NCI-H2107 treated with DMSO at 0.1 percent for 48 hours (cell line): Measurements from ENCODE around the gene PPOX.

ENCODE experiments used
- DNase-seq: peaks from one replicate; lab custom pipeline; 2025; ENCODE audit not compliant: unreplicated experiment; lab: John Stamatoyannopoulos, UW

PPOX gene

DNA sequence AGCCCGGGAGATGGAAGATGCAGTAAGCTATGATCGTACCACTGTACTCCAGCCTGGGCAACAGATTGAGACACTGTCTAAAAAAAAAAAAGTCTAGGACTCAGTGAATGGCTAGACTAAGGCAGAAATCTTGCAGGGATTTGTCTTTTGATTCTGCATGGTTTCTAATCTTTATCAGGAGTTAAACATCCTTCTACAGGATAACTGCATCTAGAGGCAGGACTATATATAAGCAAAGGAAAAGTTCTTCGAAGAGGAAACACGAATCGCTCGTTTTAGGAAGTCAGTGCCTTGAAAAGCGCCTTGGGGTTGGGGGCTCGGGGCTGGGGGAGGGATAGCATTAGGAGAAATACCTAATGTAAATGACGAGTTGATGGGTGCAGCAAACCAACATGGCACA is 13.1 kb upstream of the PPOX start:
- no peak for DNase-seq

DNA sequence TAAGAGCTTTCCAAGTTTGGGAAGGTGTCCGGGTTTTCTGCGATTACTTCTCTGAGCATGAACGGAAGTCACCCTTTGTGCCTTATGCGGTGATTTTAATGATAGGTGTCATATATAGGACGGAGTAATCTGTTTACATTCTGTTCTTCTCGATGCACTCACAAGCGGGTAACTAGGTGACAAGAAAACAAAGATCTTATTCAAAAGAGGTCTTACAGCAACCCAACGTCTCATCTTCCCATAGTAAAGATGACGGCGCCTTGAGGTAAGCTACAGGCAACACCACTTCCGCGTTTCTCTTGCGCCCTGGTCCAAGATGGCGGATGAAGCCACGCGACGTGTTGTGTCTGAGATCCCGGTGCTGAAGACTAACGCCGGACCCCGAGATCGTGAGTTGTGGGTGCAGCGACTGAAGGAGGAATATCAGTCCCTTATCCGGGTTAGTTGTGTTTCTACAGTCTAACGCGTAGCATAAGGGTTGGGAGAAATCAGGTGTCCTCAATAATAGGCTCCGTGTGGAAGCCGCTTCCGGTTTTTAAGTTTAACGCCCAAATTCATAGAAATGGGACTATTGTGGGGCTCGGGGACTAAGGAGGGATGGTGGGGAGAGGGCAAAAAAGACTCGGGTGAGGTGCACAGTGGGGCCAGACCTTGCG is 12.4 kb upstream of the PPOX start, which contains the start of gene UFC1:
TSS of gene UFC1 (plus strand) at position 297 of the 656 bp plus-strand sequence. CDS start at position 317, 20 bp downstream.
- peak; percentile 90 for DNase-seq

DNA sequence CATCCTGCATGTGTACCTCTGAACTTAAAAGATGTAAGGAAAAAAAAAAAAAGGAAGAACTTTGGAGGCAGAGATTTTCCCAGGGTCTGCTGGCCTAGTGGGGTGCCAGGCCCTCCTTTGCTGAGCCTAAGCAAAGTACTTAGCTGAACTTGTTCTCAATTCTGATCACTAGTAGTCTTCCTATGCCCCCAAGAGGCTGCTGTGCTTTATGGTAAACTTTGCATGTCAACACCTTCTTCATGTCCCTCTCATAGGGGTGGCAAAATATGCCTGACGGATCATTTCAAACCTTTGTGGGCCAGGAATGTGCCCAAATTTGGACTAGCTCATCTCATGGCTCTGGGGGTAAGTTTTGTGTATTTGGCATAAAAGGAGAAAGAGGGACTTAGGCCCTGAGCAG is 8.4 kb upstream of the PPOX start:
- DNase-seq = no peak

DNA sequence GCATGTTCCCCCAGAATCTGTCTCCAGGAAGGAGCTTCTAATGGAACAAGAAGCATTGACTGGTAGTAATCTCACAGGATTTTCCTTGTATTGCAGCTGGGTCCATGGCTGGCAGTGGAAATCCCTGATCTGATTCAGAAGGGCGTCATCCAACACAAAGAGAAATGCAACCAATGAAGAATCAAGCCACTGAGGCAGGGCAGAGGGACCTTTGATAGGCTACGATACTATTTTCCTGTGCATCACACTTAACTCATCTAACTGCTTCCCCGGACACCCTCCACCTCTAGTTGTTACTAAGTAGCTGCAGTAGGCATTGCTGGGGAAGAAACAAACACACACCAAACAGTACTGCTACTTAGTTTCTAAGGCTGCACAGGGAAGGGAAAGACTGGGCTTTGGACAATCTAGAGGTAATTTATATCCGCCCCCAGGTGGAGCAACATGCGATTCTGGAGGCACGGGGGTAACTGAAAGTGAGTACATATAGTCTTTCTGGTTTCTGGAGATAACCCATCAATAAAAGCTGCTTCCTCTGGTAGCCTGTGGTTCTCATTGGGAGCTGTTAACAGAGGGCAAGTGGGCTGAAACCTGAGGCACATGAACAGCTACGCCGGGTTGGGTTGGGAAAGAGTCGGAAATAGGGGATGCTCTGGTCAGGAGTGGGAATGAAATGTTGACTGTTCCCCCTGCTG is 7.8 kb upstream of the PPOX start:
- DNase-seq = no peak

DNA sequence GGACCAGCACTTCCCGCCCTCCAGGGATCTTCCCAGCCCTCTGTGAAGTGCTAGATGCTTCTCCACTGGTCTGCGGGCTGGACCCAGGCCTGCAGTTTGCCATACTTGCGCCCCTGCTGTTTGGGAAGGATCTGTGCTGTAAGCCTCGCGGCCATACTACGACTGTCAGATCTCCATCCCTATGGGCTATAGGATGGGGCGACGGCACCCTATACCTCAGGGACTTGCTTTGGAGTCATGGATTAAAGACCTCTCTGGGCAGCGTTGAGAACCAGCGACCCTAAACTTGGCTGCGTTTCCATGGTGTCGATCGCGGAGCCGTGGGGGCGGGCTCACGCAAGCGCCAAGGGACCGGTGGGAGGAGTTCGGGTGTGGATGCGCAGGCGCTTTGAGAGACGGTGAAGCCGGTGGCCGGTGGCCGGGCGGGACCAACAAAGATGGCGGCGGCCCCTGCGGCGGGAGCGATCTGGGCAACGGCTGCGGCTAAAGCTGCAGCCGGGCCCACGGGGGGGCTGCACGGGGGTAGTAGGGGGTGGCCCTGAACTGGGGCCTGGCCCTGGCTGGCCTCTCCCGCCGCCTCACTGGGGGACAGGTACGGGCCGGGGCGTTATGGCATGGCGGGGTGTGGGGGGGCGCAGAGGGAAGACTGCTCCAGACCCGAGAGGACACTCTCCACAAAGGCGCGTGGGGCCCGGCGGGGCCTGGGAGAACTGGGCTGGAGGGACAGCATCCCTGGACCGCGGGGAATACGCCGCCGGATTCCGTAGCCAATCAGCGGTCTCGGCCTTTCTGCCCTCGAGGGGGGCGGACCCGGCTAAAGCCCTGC is 6.9 kb upstream of the PPOX start, which contains the start of gene USP21:
TSS of gene USP21 (plus strand) at position 414 of the 826 bp plus-strand sequence. CDS start 1,141 bp downstream, outside the sequence.
- peak; percentile 91 for DNase-seq

DNA sequence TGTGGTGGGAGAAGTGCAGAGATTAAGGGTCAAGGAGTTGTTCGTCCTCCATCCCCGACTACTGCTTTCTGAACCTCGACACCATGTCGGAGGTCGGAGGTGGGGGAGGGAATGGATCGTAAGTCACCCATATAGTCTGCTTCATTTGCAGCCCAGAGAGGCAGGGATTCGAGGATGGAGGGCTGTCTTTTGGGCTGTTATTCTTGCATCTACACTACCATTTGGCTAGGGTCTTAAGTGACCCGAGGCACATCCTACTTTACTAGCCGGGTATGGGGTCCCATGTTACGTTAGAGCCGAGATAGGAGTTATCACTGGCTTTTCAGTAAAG is 6.3 kb upstream of the PPOX start:
- DNase-seq = no peak

DNA sequence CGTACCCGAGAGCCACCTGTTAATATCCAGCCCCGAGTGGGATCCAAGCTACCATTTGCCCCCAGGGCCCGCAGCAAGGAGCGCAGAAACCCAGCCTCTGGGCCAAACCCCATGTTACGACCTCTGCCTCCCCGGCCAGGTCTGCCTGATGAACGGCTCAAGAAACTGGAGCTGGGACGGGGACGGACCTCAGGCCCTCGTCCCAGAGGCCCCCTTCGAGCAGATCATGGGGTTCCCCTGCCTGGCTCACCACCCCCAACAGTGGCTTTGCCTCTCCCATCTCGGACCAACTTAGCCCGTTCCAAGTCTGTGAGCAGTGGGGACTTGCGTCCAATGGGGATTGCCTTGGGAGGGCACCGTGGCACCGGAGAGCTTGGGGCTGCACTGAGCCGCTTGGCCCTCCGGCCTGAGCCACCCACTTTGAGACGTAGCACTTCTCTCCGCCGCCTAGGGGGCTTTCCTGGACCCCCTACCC is 5.5 kb upstream of the PPOX start:
- DNase-seq = no peak

DNA sequence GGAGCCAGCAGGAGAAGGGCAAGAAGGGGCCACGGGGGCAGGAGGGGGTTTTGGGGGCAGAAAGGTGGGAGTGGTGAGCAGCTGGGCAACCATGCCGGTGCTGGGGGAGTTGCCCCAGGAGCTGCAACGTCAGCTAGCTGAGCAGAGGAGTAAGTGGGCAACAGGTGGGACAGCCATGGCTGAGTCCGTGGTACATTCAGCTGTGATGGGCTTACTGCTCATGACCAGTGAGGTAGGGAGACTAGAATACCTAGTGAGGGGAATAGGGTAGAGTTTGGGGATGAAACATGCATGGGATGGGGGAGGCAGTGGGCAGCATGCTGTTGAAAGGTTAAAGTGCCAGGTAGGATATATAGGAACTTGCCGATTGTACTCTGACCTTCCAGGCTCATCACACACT is 4.6 kb upstream of the PPOX start:
- no peak for DNase-seq

DNA sequence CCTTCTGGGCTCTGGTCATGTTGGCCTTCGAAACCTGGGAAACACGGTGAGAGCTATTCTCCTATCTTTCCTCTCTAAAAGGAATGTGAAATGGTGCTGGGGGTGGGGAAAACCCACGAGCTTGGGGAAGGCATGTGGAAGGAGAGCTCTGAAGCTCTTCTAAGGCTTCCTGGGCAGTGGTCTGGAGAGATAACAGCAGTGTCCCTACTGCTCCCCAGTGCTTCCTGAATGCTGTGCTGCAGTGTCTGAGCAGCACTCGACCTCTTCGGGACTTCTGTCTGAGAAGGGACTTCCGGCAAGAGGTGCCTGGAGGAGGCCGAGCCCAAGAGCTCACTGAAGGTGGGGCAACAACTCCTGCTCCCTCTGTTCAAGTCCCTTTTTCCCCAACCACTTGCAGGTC is 4.2 kb upstream of the PPOX start:
- DNase-seq = no peak

DNA sequence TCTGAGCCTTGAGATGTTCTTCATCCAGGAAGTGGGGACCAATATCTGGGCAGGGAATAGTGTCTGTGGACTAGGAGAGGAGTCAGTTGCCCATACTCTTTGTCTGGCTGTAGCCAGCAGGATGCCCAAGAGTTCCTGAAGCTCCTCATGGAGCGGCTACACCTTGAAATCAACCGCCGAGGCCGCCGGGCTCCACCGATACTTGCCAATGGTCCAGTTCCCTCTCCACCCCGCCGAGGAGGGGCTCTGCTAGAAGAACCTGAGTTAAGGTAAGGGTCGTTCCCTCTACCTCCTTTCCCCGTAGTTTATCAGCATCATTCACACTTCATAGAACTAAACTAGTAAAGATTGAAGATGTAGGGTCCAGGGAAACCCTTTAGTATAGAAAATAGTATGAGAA is 3.4 kb upstream of the PPOX start:
- no peak for DNase-seq

DNA sequence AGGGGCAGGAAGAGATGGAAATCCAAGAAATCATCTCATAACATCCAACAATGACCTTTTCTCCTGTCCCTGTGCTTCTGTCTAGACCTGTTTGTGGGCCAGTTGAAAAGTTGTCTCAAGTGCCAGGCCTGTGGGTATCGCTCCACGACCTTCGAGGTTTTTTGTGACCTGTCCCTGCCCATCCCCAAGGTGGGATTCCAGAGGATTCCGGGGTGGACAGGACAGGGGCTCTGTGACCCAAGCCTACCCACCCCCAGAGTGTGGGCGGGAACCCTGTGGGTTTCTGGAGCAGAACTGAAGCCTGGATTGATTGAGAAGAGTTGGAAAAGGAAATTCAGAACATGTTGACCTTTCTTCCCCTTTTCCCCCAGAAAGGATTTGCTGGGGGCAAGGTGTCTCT is 2.4 kb upstream of the PPOX start:
- DNase-seq = no peak

DNA sequence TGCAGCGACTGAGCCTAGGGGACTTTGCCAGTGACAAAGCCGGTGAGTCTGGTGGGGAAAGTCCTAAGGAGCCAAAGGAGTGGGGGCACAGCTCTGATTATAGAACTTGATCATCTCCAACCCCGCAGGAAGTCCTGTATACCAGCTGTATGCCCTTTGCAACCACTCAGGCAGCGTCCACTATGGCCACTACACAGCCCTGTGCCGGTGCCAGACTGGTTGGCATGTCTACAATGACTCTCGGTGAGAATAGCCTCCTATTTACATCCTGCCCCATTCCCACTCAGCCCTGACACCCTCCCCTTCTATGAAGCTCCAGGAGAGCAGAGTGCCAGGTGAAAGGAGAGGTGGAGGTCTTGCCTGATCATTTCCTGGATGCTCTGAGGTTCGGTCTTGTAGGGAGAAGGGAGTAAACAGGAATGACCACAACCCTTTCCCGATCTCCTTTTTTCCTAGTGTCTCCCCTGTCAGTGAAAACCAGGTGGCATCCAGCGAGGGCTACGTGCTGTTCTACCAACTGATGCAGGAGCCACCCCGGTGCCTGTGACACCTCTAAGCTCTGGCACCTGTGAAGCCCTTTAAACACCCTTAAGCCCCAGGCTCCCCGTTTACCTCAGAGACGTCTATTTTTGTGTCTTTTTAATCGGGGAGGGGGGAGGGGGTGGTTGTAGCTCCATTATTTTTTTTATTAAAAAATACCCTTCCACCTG is 1.2 kb upstream of the PPOX start:
- DNase-seq = no peak

DNA sequence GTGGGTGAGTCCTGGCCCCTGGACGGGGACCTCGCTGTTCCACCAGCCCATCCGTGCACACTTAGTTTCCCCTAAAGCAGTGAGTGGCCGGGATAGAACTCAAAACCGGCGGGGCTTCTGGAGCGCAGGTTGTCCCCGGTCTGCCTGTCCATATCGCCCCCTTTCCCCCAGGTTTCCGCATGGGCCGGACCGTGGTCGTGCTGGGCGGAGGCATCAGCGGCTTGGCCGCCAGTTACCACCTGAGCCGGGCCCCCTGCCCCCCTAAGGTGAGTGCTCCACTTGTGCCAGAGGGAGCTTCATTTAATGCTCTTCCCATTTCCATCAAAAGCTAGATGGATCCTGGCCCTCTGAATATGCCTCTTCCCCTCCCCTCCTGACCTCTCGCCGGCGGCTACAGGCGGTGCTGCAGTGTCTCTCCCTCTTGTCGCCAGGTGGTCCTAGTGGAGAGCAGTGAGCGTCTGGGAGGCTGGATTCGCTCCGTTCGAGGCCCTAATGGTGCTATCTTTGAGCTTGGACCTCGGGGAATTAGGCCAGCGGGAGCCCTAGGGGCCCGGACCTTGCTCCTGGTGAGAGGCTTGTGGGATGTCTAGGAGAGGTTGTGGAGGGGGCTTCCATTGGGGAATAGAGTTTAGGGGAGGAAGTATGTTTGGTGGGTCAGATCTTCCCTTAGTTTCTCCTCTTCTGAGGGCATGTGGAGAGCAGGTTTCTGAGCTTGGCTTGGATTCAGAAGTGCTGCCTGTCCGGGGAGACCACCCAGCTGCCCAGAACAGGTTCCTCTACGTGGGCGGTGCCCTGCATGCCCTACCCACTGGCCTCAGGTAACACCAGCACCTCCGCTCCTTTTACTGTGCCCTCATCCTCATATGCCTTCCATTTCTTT is 683 bp downstream of the PPOX start:
- no peak for DNase-seq

DNA sequence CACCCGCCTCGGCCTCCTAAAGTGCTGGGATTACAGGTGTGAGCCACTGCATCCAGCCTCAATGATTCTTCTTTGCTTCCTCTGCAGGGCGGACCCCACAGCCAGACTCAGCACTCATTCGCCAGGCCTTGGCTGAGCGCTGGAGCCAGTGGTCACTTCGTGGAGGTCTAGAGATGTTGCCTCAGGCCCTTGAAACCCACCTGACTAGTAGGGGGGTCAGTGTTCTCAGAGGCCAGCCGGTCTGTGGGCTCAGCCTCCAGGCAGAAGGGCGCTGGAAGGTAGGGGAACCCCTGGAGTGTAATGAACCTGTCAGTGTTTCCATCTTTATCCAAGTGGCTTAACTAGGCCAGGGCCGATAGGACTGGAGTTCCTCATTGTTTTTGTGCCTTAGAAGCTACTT is 2.7 kb downstream of the PPOX start:
- no peak for DNase-seq

DNA sequence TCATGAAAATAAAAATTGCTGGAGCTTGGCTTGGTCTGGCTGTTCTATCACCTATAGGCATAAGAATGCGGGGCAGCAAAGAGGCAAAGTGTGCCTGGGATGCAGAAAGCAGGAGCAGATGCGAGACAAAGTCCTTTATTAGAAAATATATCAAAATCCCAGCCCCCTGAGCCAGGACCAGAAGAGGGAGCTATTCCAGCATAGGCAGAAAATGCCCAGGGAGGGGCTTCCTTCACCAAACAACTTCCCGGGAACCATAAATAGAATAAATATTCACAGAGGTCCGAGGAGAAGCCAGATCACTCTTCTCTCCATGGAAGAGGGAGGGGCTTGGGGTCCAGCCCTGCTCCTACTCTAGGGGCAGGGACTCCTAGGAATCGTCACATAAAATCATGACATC is 5.0 kb downstream of the PPOX start:
- no peak for DNase-seq

DNA sequence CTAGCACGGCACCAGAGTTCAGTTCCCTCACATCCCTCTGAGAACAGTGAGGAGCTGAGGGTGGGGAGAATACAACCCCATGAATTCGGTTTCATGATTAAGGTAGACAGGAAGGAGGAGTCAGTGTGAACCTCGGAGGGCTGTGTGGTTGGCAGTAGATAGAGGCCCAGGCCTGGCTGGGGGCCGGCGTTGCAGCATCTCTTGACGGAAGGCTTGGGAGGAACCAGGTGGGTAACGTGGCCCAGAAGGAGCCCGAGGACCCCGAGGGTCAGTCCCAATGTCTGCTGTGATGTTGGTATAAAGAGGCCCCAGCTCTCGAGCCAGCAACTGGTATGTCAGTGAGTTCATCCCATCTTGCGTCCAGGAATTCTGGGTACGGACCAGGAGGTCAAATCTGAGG is 5.5 kb downstream of the PPOX start:
- DNase-seq = no peak

DNA sequence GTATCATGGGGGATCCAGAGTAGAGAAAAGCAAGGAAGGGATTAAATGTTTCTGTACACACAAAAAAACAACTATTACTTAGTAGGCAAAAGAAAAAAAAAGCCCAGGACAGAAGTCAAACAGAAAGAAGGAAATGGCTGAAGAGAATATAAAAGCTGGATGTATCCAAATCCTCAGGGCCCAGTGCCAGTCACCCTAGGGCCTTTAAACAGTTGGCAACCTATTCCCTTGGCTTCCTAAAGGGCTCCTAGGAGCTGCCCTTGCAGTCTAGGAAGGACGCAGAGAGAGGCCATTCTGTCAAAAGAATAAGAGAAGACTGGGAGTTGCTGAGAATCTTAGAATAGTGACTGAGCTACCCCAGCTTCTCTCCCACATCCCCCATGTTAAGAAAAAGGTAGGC is 6.1 kb downstream of the PPOX start:
- DNase-seq = no peak

DNA sequence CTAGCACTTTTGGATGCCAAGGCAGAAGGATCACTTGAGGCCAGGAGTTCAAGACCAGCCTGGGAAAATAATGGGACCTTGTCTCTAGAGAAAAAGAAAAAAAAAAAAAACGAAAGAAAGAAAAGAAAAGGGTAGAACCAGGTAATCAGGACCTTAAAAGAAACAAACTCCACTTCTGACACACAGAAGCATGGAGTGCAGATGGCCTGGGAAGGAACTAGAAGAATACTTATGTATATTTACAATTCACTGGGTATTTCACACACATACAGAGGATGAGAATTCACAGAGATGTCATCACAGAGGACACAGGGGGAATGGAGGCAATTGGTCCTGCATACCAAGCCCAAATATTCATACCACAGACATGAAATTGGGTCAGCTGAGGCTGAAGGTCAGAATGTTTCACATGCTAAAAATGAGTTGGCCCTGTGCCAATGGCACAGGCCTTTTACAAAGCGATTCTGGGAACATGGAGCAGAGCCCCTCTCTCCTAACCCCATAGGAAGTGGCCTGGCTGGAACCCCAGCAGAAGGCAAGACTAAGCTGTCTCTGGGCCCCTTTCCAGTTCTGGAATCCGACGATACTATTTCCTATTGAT is 6.7 kb downstream of the PPOX start:
- no peak for DNase-seq

DNA sequence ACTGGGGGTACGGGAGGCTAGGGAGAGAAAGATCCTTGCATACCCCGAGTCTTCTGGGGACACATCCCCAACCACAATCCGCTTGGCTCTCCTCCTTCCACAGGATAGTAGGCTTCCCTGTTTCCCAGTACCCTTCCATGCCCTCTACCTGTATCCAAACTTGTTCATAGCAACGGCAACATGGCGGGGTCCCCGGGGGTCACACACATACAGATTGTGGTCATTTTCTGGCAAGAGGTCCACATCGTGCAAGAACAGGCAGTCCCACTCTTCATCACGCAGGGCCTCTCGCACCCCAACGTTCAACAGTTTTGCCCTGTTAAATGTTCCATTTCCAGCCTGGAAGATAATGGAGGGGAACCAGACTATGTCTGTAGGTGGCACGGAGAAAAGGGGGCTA is 7.5 kb downstream of the PPOX start:
- no peak for DNase-seq

DNA sequence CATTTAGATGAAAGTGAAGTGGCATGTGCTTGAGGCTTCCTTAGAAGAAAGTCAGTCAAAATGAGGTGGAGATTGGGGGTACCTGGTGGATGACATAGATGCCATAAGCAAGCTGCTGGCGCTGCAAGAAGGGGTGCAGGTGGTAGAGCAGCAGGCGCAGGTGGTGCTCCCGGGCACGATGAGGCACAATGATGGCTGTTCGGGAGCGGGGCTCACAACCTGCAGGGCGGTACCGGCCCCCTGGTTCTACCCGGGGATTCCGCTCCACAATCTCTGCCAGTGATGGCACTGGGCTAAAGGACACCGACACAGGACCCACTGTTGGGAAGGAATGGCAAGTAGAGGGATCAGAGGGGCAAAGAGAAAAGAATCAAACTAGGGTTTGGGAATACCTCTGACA is 8.7 kb downstream of the PPOX start:
- DNase-seq = no peak
